GM08714 (cell line): ENCODE measurements around the gene IRGQ.
A peak's percentile ranks its signal among the peaks of the same experiment; 100 is the strongest.
"Not testable (repeated sequence)": the region's sequence is repeated elsewhere in the genome, so short reads cannot be mapped to it uniquely, and the experiment has no call there.

Source experiments
- H3K4me3 ChIP-seq: fragments of 200-500 bp; sonication (Bioruptor generic); 2 replicates; pipeline ENCODE4 v1.5.1; 2014; ENCODE audit warnings: mild to moderate bottlenecking, low read length, inconsistent platforms
- ZNF274 ChIP-seq: IDR thresholded peaks from 2 replicates; pipeline ENCODE4 v1.6.1; 2012; ENCODE audit warnings: mild to moderate bottlenecking, low read depth, low read length

The IRGQ gene, protein sequence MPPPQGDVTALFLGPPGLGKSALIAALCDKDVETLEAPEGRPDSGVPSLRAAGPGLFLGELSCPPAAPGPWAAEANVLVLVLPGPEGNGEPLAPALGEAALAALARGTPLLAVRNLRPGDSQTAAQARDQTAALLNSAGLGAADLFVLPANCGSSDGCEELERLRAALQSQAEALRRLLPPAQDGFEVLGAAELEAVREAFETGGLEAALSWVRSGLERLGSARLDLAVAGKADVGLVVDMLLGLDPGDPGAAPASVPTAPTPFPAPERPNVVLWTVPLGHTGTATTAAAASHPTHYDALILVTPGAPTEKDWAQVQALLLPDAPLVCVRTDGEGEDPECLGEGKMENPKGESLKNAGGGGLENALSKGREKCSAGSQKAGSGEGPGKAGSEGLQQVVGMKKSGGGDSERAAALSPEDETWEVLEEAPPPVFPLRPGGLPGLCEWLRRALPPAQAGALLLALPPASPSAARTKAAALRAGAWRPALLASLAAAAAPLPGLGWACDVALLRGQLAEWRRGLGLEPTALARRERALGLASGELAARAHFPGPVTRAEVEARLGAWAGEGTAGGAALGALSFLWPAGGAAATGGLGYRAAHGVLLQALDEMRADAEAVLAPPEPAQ

DNA sequence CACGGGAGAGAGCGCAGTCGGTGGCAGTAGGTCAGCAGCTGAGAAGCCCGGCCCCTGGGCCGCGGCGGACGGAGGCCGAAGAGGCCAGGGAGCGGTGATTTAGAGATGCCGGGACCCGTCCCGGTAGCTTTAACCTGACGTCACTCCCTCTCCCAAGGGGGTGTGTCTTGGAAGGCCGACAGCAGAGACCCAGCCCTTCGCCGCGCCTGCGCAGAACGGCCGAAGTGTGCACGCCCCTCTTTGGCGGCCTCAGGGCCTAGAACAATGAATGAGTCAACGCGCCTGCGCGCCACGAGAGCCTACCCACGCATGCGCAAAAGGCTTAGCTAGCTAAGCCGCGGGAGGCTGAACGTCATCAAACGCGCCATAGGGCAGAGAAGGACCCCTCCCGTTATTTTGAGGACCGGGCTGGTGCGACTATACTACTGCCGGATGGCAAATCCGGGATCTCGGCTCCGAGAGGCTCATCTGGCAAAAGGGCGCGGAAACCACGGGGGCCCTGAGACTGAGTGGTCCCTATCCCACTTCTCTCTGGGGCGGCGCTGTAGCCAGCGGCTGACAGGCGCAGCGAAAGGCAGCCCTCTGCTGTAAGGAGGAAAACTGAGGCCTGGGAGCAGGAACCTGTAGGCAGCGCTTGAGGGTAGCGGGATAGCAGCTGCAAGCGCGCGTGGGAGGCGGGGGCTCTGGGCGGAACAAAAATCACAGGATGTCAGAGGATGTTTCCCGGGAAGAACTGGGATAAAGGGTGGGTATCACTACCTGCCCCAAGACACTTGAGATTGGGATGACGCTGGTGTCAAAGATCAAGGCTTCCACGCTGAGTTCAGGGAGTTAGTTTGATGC is at the start of gene IRGQ, which contains the start of gene ZNF576:
IRGQ (minus strand) TSS at position 136 of the 843 bp plus-strand sequence. CDS start 796 bp downstream, outside the sequence.
ZNF576 (plus strand) TSS at position 597 of the 843 bp plus-strand sequence. CDS start 514 bp downstream, outside the sequence.
- peak within 1 kb of the TSS; percentile 96 for H3K4me3 ChIP-seq
- no peak for TF ChIP-seq ZNF274

DNA sequence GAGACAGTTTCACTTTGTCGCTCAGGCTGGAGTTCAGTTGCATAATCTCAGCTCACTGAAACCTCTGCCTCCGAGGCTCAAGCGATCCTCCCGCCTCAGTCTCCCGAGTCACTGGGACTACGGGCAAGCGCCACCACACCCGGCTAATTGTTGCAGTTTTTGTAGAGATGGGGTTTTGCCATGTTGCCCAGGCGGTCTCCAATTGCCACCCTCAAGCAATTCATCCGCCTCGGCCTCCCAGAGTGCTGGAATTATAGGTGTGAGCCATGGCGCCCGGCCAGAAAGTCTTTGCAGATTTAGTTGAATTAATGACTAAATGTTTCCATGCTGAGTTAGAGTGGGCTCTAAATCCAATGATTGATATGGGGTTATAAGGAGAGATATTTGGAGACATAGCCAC is 48.2 kb upstream of the IRGQ start:
- no peak for TF ChIP-seq ZNF274
- H3K4me3 ChIP-seq, result no peak overlapping the region

DNA sequence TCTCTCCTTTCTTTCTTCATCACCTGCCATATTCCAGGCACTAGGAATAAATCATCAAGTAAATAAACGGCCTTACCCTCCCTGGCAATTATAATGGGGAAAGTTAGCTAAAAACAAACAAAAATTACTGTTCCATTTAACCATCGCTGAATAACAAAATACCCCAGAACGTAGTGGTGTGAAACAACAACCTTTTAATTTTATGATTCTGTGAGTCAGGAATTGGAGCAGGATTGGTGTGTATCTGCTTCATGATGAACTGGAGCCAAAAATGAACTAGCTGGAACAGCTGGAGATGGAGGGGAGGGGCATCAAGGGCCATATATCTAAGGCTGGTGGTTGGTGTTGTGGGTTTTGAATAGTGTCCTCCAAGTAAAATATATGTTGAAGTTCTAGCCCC is 47.4 kb upstream of the IRGQ start:
- H3K4me3 ChIP-seq, result no peak overlapping the region
- TF ChIP-seq ZNF274, result no peak

DNA sequence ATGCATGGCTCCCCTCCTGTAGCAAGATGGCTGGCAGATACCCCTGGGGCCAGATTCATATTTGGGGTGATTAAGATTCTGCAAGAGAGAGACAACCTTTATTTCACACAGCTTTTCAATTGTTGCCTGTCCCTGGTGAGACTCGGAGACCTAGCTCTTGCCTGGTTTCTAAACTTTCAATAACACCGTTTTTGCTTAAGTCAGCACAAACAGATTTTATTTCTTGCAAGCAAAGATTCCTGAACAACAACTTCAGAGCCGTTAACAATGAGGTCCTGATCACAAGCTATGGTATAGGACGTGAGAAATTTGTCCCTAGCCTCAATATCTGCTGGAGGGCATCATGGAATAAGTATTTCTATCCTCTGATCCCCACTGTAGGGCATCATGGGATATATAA is 46.6 kb upstream of the IRGQ start:
- H3K4me3 ChIP-seq, result no peak overlapping the region
- TF ChIP-seq ZNF274, result no peak

DNA sequence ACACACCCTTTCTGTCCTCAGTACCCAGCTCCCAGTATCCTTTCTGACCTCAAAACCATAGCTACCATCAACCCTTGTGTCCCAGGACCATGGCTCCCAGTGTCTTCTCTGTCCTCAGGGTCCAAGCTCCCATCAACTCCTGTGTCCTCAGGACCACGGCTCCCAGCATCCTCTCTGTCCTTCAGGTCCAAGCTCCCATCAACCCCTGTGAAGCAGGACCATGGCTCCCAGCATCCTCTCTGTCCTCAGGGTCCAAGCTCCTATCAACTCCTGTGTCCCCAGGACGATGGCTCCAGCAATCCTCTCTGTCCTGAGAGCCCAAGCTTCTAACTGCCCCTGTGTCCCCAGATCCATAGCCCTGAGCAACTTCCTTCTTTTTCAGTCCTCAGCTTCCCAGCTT is 45.4 kb upstream of the IRGQ start:
- H3K4me3 ChIP-seq, result no peak overlapping the region
- TF ChIP-seq ZNF274, result no peak

DNA sequence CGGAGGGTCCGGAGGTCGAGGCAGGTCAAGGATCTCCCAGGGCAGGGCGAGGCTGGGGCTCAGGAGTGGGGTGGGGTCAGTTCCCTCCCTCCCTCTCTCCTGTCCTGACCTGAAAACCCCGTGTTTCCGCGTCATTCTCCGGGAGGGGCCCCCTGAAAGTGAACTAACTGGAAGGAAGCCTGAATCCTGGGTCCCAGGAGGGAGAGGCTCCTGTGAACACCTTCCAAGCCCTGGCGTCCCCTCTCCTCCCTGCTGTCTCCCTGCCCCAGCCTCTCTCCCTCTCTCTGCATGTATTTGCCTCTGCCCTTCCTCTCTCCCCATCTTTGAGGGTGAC is 44.5 kb upstream of the IRGQ start:
- TF ChIP-seq ZNF274, result no peak
- no peak overlapping the region; the same call in 1 of the 2 replicates for H3K4me3 ChIP-seq

DNA sequence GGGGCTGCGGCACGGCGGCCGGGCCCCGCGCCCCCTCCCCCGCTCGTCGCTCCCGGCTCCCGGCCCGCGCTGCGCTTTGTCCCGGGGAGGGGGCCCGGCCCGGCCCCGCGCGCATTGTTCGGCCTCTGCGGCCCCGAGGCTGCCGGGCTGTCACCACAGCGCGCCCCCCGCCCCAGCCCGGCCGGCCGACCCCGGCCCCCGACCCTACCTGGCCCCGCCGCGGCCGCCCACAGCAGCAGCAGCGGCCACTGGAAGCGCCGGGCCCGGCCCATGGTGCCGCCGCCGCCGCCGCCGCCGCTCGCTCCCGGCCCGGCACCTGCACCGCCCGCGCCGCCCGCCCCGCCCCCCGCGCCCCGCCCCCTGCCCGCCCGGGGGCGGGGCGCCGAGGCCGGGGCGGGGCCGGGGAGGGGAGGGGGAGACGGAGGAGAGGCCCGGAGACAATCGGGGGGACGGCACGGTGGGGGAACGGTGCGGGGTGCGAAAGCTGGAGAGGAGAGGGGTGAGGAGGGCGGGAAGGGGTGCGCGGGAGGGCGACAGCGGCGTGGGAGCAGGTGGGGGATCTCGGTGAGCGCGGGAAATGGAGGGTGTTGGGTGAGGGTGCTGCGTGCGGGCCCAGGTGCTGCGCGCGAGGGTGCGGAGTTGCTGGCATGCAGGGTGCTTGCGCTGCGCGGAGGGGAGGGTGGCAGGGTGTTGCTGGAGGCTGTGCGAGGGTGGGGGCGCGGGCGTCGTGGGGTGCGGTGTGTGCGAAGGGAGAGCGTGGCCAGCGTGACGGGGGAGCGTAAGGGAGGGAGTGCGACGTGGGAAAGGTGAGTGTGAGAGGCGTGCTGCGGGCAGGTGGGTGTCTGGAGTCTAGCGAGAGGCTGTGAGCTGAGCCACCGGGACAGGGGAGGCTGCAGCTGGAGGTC is 43.8 kb upstream of the IRGQ start, which contains the start of gene CADM4:
CADM4 (minus strand) TSS at position 332 of the 905 bp plus-strand sequence; CDS start at position 272, 60 bp downstream.
- TF ChIP-seq ZNF274, result no peak
- H3K4me3 ChIP-seq, result peak within 1 kb of the TSS; percentile 35

DNA sequence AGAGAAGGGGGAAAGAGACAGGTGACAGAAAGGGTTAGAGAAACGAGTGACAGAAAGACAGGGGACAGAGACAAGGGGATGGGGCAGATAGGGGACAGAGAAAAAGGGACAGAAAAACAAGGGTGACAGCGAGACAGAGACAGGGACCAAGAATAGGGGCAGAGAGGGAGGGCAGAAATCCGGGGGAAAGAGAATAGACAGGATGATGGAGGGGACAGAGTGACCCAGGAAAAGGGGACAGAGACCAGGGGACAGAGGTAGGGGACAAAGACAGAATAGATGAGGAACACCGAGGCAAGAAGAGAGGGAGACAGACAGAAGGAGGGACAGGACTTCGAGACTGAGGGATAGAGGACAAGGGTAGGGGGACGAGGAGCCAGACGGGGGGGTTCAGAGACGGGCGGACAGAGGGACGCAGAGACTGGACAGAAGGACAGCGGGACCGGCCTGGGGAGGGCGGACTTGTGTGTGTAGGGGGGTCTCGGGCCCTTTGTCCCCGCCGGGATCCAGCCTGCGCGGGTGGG is 43.1 kb upstream of the IRGQ start:
- no peak for TF ChIP-seq ZNF274
- H3K4me3 ChIP-seq, result 0 out of 2 replicates have a peak overlapping the region, but pooled peaks have one; percentile 3

DNA sequence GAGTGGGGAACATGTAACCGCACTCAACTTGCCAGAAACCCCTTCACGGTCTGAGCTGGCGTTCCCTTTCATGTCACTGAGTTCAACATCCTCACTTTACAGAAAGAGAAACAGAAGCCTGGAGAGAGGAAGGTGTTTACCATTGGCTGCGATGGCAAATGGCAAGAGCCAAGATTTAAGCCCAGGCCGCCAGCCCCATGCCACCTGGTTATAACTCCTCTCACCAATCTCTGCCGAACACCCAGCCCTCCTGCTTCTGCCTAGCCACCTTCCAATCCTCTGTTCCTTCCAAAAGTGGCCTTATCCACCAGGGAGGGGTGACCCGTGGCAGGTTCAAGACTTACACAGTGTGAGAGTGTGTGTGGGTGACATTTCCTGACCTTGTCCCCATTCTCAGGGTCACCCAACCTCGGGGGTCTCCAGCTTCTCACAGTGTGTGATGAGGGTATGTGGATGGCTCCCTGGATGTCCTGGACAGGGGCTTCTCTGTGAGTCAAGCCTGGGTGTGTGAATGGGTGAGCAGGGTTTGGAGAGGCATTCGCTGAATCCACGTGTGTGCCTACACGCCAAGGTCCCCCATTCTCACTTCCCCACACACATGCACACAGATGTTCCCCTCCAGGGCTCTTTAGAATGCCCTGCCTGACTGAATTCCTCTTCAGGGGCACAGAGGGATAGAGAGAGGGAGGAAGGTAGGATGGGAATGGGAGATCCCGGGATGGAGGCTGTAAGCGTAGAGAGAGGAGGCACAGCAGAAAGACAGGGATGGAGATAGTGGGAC is 42.5 kb upstream of the IRGQ start:
- no peak for TF ChIP-seq ZNF274
- no peak overlapping the region for H3K4me3 ChIP-seq

DNA sequence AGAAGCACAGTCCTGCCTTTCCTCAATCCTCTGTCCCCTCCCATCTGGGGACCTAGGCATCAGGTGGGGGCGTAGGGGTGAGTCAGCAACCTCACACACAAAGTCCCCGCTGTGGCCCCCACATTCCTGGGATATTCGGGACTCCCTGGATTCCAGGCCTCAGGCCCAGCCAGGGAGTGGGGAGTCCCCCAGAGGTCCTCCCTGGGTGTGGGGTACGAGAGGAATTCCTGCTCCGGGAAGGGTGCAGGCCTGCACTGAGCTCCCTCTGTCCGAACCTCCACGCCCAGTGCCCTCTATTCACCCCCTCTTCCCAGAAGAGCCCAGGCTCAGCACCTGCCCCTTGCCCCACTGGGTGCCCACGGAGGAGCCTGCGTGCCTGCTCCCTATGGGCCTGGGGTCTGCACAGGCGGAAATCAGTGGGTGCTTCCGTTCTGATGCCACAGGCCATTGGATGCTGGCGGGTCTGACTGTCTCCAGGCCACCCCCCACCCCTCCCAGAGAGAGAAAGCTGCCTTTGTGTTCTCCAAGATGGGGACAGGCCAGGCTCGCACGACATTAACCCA is 40.3 kb upstream of the IRGQ start:
- no peak overlapping the region for H3K4me3 ChIP-seq

DNA sequence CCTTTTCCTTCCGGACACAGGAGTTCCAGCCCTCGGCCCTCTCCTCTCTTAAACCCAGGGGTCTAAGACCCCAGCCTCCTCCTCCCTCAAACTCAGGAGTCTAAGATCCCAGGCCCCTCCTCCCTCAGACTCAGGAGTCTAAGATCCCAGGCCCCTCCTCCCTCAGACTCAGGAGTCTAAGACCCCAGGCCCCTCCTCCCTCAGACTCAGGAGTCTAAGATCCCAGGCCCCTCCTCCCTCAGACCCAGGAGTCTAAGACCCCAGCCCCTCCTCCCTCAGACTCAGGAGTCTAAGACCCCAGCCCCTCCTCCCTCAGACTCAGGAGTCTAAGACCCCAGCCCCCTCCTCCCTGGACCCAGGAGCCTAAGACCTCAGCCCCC is 39.6 kb upstream of the IRGQ start:
- not testable (repeated sequence) for H3K4me3 ChIP-seq

More for the DNA sequence above, 40.3 kb upstream of the IRGQ start:
- TF ChIP-seq ZNF274, result no peak

DNA sequence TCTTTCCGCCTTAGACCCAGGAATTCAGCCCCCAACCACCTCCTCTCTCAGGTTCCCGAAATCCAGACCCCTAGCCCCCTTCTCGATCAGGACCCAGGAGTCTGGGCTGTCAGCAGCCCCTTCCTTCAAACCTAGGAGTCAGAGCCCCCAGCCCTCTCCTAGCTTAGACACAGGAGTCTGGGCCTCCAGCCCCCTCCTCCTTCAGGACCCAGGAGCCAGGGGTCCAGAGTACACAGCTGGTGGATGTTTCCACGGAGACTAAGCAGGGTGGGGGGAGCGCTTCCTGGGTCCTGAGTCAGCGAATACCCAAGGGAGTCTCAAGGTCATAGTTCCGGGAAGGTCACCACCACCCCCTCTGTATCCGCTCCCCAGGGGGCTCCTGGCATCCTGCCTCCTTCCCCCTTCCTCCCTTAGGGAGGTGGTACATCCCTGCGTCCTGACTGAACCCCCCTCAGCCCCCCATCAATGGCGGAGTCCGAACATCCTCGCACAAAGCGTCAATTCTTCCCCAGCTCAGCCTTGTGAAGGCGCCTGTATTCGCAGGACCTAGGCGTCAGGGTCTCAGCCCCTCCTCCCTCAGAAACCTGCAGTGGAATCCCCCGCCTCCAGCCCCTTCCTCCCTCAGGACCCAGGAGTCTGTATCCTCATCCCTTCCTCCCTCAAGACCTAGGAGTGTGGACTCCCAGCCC is 39.1 kb upstream of the IRGQ start:
- TF ChIP-seq ZNF274, result no peak
- no peak overlapping the region for H3K4me3 ChIP-seq
